Measurements from ENCODE around the gene CD276. TPM values are rescaled to one million over a fixed set of nuclear protein-coding genes. Genes with fewer than 3 reads are reported as not detected.

Gene CD276
- total RNA-seq, 2 experiments from 2014 or later, result 1.6 to 2.1 TPM

- Mint-ChIP-seq H3K36me3 (no peaks in the 10 kb centered on the region), H3K4me1 (peaks cover 2% of the 10 kb centered on the region), H3K4me3 (no peak overlapping the region), H3K27ac (no peak overlapping the region), H3K27me3 (peaks cover 41% of the 10 kb centered on the region), H3K9me3 (no peaks in the 10 kb centered on the region)
- no peak for DNase-seq
Observed at GRCh38 chr15:73755481-73755880, 71.3 kb downstream of the CD276 start.

- no peak overlapping the region for H3K4me3 Mint-ChIP-seq
- H3K27me3 Mint-ChIP-seq, result peaks cover 37% of the 10 kb centered on the region
- DNase-seq, result no peak
- H3K36me3 Mint-ChIP-seq, result no peaks in the 10 kb centered on the region
- H3K9me3 Mint-ChIP-seq, result no peaks in the 10 kb centered on the region
- no peak overlapping the region for H3K27ac Mint-ChIP-seq
- H3K4me1 Mint-ChIP-seq, result peaks cover 2% of the 10 kb centered on the region
Observed at GRCh38 chr15:73755946-73756345, 71.8 kb downstream of the CD276 start.

- Mint-ChIP-seq H3K36me3 (no peaks in the 10 kb centered on the region), H3K27me3 (peaks cover 34% of the 10 kb centered on the region), H3K4me3 (no peak overlapping the region), H3K9me3 (no peaks in the 10 kb centered on the region), H3K27ac (no peak overlapping the region), H3K4me1 (peaks cover 1% of the 10 kb centered on the region)
- DNase-seq, result no peak
Observed at GRCh38 chr15:73756390-73756789, 72.2 kb downstream of the CD276 start.

GRCh38 chr15:73756947-73757513 lies 72.8 kb downstream of the CD276 start:
- H3K4me3 Mint-ChIP-seq, result no peak overlapping the region
- no peaks in the 10 kb centered on the region for H3K36me3 Mint-ChIP-seq
- H3K4me1 Mint-ChIP-seq, result no peaks in the 10 kb centered on the region
- H3K27ac Mint-ChIP-seq, result no peak overlapping the region
- H3K9me3 Mint-ChIP-seq, result no peaks in the 10 kb centered on the region
- no peak for DNase-seq
- H3K27me3 Mint-ChIP-seq, result peaks cover 32% of the 10 kb centered on the region

GRCh38 chr15:73757571-73757970 lies 73.4 kb downstream of the CD276 start:
- H3K36me3 Mint-ChIP-seq, result no peaks in the 10 kb centered on the region
- H3K9me3 Mint-ChIP-seq, result no peaks in the 10 kb centered on the region
- no peak for DNase-seq
- H3K4me3 Mint-ChIP-seq, result no peak overlapping the region
- H3K27me3 Mint-ChIP-seq, result peaks cover 32% of the 10 kb centered on the region
- H3K4me1 Mint-ChIP-seq, result no peaks in the 10 kb centered on the region
- no peak overlapping the region for H3K27ac Mint-ChIP-seq

GRCh38 chr15:73758461-73758860 lies 74.3 kb downstream of the CD276 start:
- no peaks in the 10 kb centered on the region for H3K36me3 Mint-ChIP-seq
- H3K27ac Mint-ChIP-seq, result no peak overlapping the region
- no peaks in the 10 kb centered on the region for H3K4me1 Mint-ChIP-seq
- no peaks in the 10 kb centered on the region for H3K9me3 Mint-ChIP-seq
- peaks cover 31% of the 10 kb centered on the region for H3K27me3 Mint-ChIP-seq
- no peak for DNase-seq
- H3K4me3 Mint-ChIP-seq, result no peak overlapping the region

- Mint-ChIP-seq H3K4me1 (no peaks in the 10 kb centered on the region), H3K36me3 (no peaks in the 10 kb centered on the region), H3K9me3 (no peaks in the 10 kb centered on the region), H3K27me3 (peaks cover 13% of the 10 kb centered on the region), H3K4me3 (no peak overlapping the region), H3K27ac (no peak overlapping the region)
- DNase-seq, result no peak
Observed at GRCh38 chr15:73760330-73761329, 76.4 kb downstream of the CD276 start.

GRCh38 chr15:73763931-73764330 lies 79.7 kb downstream of the CD276 start:
- Mint-ChIP-seq H3K27ac (no peak overlapping the region), H3K4me1 (no peaks in the 10 kb centered on the region), H3K27me3 (peaks cover 4% of the 10 kb centered on the region), H3K9me3 (no peaks in the 10 kb centered on the region), H3K36me3 (no peaks in the 10 kb centered on the region), H3K4me3 (no peak overlapping the region)
- DNase-seq, result no peak

Other genes starting within 250 kb of the CD276 start
- not detected for gene REC114, start 241.2 kb upstream of the CD276 start, total RNA-seq
- 10 to 100 TPM; 41.0 to 43.5 TPM for gene NPTN, start 51.0 kb upstream of the CD276 start, total RNA-seq
- not detected for gene INSYN1, start 69.0 kb downstream of the CD276 start, total RNA-seq
- gene TBC1D21, start 189.2 kb downstream of the CD276 start, total RNA-seq, result not detected
- 1 to 10 TPM; 2.1 to 2.4 TPM for gene LOXL1, start 242.1 kb downstream of the CD276 start, total RNA-seq

Data from activated naive CD8-positive, alpha-beta T cell treated with anti-CD3 and anti-CD28 coated beads for 36 hours (primary cell).